ENCODE data around the gene HMBS.
"Not testable (repeated sequence)": the region's sequence is repeated elsewhere in the genome, so short reads cannot be mapped to it uniquely, and the experiment has no call there.

The HMBS gene

GRCh38 chr11:119118946-119119345 is 34.3 kb downstream of the HMBS start:
- no peak for DNase-seq (ENCODE audit: low read depth in 2 of 2)

DNA sequence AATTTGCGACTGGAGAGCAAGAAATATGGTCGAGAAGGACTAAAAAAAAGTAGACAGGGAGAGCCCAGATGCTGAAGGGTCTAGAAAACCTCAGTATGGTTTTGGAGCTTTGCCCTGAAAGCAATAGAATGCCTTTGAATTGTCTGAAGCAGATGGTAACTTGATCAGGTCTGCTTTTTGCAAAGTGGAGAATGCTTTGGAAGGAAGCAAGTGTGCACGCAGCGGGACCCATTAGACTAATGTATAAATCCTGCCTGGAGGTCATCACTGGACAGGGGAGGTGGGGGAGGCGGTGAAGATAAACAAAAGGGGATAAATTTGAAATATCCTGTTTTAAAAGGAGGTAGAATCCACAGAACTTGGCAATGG is 35.9 kb downstream of the HMBS start:
- DNase-seq (ENCODE audit: low read depth in 2 of 2), result no peak

- DNase-seq (ENCODE audit: low read depth in 2 of 2), result peak; percentile 100
Measured at GRCh38 chr11:119121008-119121810, 36.5 kb downstream of the HMBS start, which contains the start of gene HINFP. TSS of gene HINFP (plus strand) at chr11:119121580. CDS start at chr11:119126945, 5,365 bp downstream.

DNA sequence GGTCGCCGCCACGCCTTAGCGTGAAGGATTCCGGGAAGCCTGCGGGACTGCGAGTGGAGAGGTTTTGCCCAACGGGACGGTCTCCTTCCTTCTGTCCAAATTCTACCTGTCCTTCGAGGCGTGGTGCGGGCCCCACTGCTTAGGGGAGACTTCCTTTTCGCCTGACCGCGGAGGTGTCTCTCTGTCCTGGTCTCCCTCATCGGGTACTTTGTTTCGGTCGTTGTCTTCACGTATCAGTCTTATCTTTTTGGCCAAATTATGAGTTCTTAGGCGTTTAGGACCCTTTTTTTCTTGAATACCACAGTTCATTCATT is 37.1 kb downstream of the HMBS start:
- no peak for DNase-seq (ENCODE audit: low read depth in 2 of 2)

DNA sequence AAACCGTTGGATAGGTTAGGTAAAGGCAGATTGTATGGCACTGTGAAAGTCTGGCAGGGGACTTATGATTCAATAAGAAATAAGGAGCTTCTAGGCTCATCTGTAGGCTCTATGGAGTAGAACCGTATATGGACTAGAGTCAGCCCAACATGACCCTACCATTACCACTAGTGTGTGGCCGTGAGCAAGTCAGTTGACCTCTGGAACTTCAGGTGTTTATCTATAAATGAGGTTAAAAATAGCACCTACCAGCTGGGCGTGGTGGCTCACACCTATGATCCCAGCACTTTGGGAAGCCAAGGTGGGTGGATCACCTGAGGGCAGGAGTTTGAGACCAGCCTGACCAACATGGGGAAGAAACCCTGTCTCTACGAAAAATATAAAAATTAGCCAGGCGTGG is 41.1 kb downstream of the HMBS start:
- no peak for DNase-seq (ENCODE audit: low read depth in 2 of 2)

GRCh38 chr11:119126675-119127268 is 42.1 kb downstream of the HMBS start:
- DNase-seq (ENCODE audit: low read depth in 2 of 2), result no peak

GRCh38 chr11:119130662-119131061 is 46.0 kb downstream of the HMBS start:
- DNase-seq (ENCODE audit: low read depth in 2 of 2), result no peak

GRCh38 chr11:119134389-119134978 is 49.8 kb downstream of the HMBS start:
- no peak for DNase-seq (ENCODE audit: low read depth in 2 of 2)

DNA sequence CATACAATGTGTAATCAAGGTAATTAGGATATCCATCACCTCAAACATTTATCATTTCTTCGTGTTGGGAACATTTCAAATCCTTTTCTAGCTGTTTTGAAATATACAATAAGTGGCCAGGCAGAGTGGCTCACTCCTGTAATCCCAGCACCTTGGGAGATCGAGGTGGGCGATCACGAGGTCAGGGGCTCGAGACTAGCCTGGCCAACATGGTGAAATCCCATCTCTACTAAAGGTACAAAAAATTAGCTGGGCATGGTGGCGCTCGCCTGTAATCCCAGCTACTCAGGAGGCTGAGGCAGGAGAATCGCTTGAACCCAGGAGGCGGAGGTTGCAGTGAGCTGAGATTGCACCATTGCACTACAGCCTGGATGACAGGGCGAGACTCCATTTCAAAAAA is 54.6 kb downstream of the HMBS start:
- DNase-seq (ENCODE audit: low read depth in 2 of 2), result not testable (repeated sequence)

Data from stimulated activated CD8-positive, alpha-beta memory T cell treated with anti-CD3 and anti-CD28 coated beads, Interleukin-7, amount 100 ng/mL, for 4 hours (primary cell).